Esophagus muscularis mucosa (tissue), 4 donors: ENCODE results near the gene STAT1. TPM values are rescaled to one million over a fixed set of nuclear protein-coding genes. Genes with fewer than 3 reads are reported as not detected.

ENCODE experiments used
- DNase-seq: peaks from one replicate; pipeline ENCODE4 v3.0.0-alpha.2; 2017; ENCODE audit errors: extremely low spot score
- H3K27ac ChIP-seq, 4 donors: fragments of 200-600 bp; sonication (generic); replicated peaks in 1 of 4; 1 replicate in 3 of 4; 2 replicates in 1 of 4; pipeline ENCODE4 v1.5.1; 2016 to 2019; ENCODE audit warnings: mild to moderate bottlenecking in 1 of 4
- H3K27me3 ChIP-seq, 4 donors: fragments of 200-600 bp; sonication (generic); one replicate each; pipeline versions ENCODE4 v1.5.1 to v1.6.0; 2016 to 2019
- H3K36me3 ChIP-seq, 4 donors: fragments of 200-600 bp; sonication (generic); one replicate each; pipeline ENCODE4 v1.5.1; 2016 to 2019
- H3K4me1 ChIP-seq, 4 donors: fragments of 200-600 bp; sonication (generic); one replicate each; pipeline ENCODE4 v1.5.1; 2016 to 2019
- H3K4me3 ChIP-seq, 4 donors: fragments of 200-600 bp; sonication (generic); 1 replicate in 2 of 4; 2 replicates in 2 of 4; pipeline ENCODE4 v1.5.1; 2016 to 2019; ENCODE audit warnings: mild to moderate bottlenecking in 4 of 4, moderate library complexity in 1 of 4
- H3K9me3 ChIP-seq, 4 donors: fragments of 200-600 bp; sonication (generic); 1 replicate in 3 of 4; 2 replicates in 1 of 4; pipeline ENCODE4 v1.5.1; 2016 to 2019
- EP300 ChIP-seq: sonication (generic); formaldehyde crosslinking; IDR thresholded peaks from one replicate; pipeline ENCODE4 v1.6.1; 2017; ENCODE audit warnings: antibody characterized with exemption
- POLR2A ChIP-seq: fragments of 450-650 bp; IDR thresholded peaks from one replicate; pipeline ENCODE4 v1.6.1; 2017; ENCODE audit warnings: antibody characterized with exemption, moderate library complexity, mild to moderate bottlenecking, low read depth
- POLR2AphosphoS5 ChIP-seq, 2 donors: sonication (generic); formaldehyde crosslinking; IDR thresholded peaks; one replicate each; pipeline ENCODE4 v1.6.1; 2017; ENCODE audit warnings: antibody characterized with exemption in 2 of 2
- WGBS: methylation state at CpG from one replicate; pipeline ENCODE4 v1.1.5; 2018; 5-methylcytosine and 5-hydroxymethylcytosine counted together
- intact Hi-C: fragments of 100-400 bp; cut with DNase I; formaldehyde crosslinking; loops from one replicate; pipeline ENCODE4 v1.15.1; 2023
- total RNA-seq, 4 donors: library from RNA; depleted of rRNA; stranded (reverse); fragments of >200 nt; gene quantifications; one replicate each; pipeline versions ENCODE4 v1.1.0 to v1.2.1, GENCODE V29; 2016
- TF ChIP-seq, protein P1 (sequence below), 3 experiments: fragments of 200-600 bp in 2 of 3; fragments of 450-650 bp in 1 of 3; sonication (generic) in 2 of 3; IDR thresholded peaks; one replicate each; pipeline ENCODE4 v1.5.1; 2017 to 2019; ENCODE audit warnings: antibody characterized with exemption in 3 of 3, mild to moderate bottlenecking in 2 of 3, moderate library complexity in 1 of 3

Gene STAT1
- total RNA-seq, 4 donors from 2014 or later: 44.2 to 57.3 (median 48.6) TPM

DNA sequence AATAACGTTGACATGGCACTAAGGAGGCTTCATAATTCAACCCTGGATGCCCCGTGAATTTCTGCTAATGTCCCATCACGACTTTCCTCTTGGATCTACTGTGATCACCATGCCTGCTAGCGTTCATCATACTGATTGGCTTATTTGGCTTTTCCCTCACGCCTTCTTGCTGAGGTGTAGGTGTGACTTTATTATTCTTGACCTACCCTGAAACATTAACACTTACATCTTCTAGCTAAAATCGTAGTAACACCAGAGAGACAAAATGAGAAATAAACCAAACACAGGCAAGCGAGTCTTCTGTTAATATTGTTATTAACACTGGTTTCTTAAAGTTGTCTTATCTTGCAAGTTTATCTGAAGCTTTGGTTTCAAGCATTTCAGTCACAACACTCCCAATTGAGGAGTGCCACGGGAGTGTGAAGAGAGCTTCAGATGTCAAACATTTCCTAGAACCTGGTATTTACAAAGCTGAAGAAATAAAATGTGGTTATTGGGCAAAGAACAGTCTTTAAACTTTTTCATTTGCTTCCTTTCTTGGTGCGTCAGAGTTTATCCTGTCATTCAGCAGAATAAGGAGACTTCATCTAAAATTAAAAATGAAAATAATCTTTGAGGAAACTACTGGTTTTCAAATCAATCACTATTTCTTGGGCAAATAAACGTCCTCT lies 15.4 kb upstream of the STAT1 start:
- intact Hi-C loops: no loop called here
- H3K4me3 ChIP-seq: no peak overlapping the region
- WGBS: 78% methylated on average over 10 of the region's 10 CpGs

DNA sequence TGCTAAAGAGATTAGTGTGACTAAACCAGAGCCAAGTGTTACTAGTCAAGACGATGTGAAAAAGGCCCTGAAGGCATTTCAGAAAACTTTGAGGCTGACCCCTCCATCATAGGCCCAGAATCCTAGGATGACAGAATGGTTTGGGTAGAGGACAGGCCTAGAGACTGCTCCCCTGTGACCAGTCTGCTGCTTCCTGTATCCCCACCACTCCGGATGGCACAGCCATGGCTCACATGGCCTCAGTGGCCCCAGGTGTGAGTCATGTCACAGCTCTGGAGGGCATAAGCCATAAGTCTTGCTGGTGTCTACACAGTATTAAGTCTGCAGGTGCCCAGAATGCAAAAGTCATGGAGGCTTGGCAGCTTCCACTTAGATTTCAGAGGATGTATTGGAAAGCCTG lies 12.4 kb upstream of the STAT1 start:
- no peak overlapping the region for H3K4me3 ChIP-seq
- peaks cover 0 to 3% (median 0%) of the 10 kb centered on the region in 4 donors for H3K27me3 ChIP-seq
- no peaks in the 10 kb centered on the region for H3K36me3 ChIP-seq
- no peaks in the 10 kb centered on the region for H3K9me3 ChIP-seq
- no peak for TF ChIP-seq POLR2A
- TF ChIP-seq POLR2AphosphoS5 (IDR thresholded peaks at IDR 0.05): no peak
- TF ChIP-seq, protein P1, sequence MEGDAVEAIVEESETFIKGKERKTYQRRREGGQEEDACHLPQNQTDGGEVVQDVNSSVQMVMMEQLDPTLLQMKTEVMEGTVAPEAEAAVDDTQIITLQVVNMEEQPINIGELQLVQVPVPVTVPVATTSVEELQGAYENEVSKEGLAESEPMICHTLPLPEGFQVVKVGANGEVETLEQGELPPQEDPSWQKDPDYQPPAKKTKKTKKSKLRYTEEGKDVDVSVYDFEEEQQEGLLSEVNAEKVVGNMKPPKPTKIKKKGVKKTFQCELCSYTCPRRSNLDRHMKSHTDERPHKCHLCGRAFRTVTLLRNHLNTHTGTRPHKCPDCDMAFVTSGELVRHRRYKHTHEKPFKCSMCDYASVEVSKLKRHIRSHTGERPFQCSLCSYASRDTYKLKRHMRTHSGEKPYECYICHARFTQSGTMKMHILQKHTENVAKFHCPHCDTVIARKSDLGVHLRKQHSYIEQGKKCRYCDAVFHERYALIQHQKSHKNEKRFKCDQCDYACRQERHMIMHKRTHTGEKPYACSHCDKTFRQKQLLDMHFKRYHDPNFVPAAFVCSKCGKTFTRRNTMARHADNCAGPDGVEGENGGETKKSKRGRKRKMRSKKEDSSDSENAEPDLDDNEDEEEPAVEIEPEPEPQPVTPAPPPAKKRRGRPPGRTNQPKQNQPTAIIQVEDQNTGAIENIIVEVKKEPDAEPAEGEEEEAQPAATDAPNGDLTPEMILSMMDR (IDR thresholded peaks at IDR 0.05): no peak
- no peak for TF ChIP-seq EP300
- WGBS: 45% methylated on average over 2 of the region's 2 CpGs
- intact Hi-C loops: no loop called here
- peaks cover under 1 to 11% (median 7%) of the 10 kb centered on the region in 4 donors for H3K4me1 ChIP-seq
- H3K27ac ChIP-seq: no peak overlapping the region
- DNase-seq: no peak

More for the DNA sequence above, 15.4 kb upstream of the STAT1 start:
- no peak for TF ChIP-seq POLR2AphosphoS5 (IDR thresholded peaks at IDR 0.05)
- no peak for TF ChIP-seq POLR2A
- TF ChIP-seq, protein P1 (IDR thresholded peaks at IDR 0.05): no peak
- no peak for TF ChIP-seq EP300
- no peaks in the 10 kb centered on the region for H3K36me3 ChIP-seq
- H3K27me3 ChIP-seq: peaks cover 0 to 3% (median 0%) of the 10 kb centered on the region in 4 donors
- H3K4me1 ChIP-seq: peaks cover 0 to 8% (median 4%) of the 10 kb centered on the region in 4 donors
- H3K27ac ChIP-seq: no peak overlapping the region
- DNase-seq: no peak
- H3K9me3 ChIP-seq: no peaks in the 10 kb centered on the region

DNA sequence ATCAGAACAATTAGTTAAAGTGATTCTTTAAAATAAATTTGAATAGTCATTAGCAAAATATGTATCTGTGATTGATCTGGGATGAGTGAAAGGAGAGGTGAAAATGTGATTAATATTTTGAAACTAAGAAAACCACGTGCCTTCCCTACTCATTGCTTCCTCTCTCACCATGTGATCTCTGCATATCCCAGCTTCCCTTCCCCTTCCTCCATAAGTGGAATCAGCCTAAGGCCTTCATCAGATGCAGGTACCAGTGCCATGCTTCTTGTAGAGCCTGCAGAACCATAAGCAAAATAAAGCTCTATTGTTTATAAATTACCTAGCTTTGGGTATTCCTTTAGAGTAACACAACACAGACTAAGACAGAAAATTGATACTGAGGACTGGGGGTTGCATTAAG lies 11.2 kb upstream of the STAT1 start:
- H3K27me3 ChIP-seq: peaks cover 0 to under 1% (median 0%) of the 10 kb centered on the region in 4 donors
- no peak overlapping the region for H3K27ac ChIP-seq
- no peak for TF ChIP-seq POLR2AphosphoS5 (IDR thresholded peaks at IDR 0.05)
- no peak for TF ChIP-seq EP300
- DNase-seq: no peak
- WGBS: 55% methylated on average over 1 of the region's 1 CpG
- H3K36me3 ChIP-seq: no peaks in the 10 kb centered on the region
- intact Hi-C loops: no loop called here
- peaks cover 7 to 14% (median 11%) of the 10 kb centered on the region in 4 donors for H3K4me1 ChIP-seq
- H3K9me3 ChIP-seq: no peaks in the 10 kb centered on the region
- no peak overlapping the region for H3K4me3 ChIP-seq

DNA sequence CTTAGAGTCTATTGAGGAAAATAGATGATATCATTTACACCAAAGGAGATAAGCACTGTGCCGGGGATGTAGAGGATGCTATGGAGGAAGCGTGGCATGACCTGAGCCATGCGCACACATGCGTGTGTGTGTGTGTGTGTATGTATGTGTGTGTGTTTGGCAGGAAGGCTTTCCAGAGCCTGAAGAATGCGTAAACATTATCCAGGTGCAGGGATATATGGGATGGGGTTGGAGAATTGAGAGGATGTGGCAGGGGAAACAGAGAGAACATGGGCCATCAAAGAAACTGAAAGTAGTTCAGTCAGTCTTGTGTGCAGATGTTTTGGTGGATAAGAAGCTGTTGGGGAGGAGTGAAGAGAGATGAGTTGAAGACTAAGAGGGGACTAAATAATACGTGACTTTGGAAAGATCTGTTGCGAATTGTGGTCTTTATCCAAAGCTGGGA lies 9.3 kb upstream of the STAT1 start:
- intact Hi-C loops: no loop called here
- 87% methylated on average over 7 of the region's 7 CpGs for WGBS
- H3K36me3 ChIP-seq: no peaks in the 10 kb centered on the region
- no peaks in the 10 kb centered on the region for H3K27me3 ChIP-seq
- no peak overlapping the region for H3K4me3 ChIP-seq
- DNase-seq: no peak
- TF ChIP-seq EP300 (no peak), POLR2A (no peak), POLR2AphosphoS5 (IDR thresholded peaks at IDR 0.05) (no peak)
- TF ChIP-seq, protein P1 (IDR thresholded peaks at IDR 0.05): no peak
- H3K27ac ChIP-seq: no peak overlapping the region
- H3K9me3 ChIP-seq: no peaks in the 10 kb centered on the region
- H3K4me1 ChIP-seq: peaks cover 7 to 17% (median 15%) of the 10 kb centered on the region in 4 donors

DNA sequence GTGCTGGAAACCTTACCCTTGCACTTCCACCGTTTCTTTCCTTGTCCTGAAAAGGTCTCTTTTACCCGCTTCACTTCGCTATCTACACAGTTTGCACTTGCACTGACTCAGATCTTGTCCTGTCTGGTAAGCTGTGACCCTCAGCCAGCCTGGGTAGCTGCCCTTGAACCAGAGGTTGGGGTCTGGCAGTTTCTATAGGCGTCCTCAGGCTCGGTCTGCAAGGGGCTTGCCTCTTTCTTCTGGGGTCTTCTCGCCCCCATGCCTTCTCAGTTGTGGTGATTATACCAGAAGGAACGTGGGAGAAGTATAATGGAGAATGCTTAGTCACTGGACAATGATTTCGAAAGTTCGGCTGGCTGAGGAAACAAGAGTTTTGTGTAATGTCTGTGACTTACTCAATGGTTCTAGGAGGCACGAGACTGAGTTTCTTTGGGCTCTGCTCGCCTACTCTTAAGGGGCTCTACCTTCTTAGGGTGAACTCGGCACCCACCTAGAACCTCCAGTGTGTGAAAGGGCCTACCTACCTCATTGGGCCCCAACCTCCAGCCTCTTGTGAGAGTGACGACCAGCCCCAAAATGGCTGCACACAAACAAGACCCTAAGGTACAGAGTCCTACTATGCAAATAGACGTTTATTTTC lies 6.9 kb upstream of the STAT1 start:
- Histone ChIP-seq H3K27me3 (no peaks in the 10 kb centered on the region), H3K27ac (peak overlapping the region; percentile 83 to 89 (median 85)), H3K4me3 (peak overlapping the region; percentile 63 to 74 (median 67)), H3K9me3 (no peaks in the 10 kb centered on the region), H3K4me1 (peaks cover 7 to 17% (median 15%) of the 10 kb centered on the region in 4 donors), H3K36me3 (no peaks in the 10 kb centered on the region)
- no peak for DNase-seq
- intact Hi-C loops: no loop called here
- TF ChIP-seq POLR2A (no peak), POLR2AphosphoS5 (IDR thresholded peaks at IDR 0.05) (no peak), EP300 (no peak)
- TF ChIP-seq, protein P1 (IDR thresholded peaks at IDR 0.05): no peak
- WGBS: 33% methylated on average over 14 of the region's 14 CpGs
